GM12878 (cell line): ENCODE data around the gene DGAT2. TPM values are rescaled to one million over a fixed set of nuclear protein-coding genes. Genes with fewer than 3 reads are reported as not detected.

Source experiments
- EP300 ChIP-seq, 2 experiments: fragments of 150-350 bp in 1 of 2; IDR thresholded peaks; 2 replicates each; pipeline ENCODE4 v1.6.1; 2011 to 2012; ENCODE audit warnings: low read depth in 2 of 2, low read length in 2 of 2, borderline replicate concordance in 1 of 2, improper control_type of control experiment in 1 of 2, inconsistent platforms in 1 of 2; ENCODE audit not compliant: control insufficient read depth in 1 of 2
- ESRRA ChIP-seq: IDR thresholded peaks from 2 replicates; pipeline ENCODE4 v1.6.1; 2012; ENCODE audit warnings: mild to moderate bottlenecking, low read length, improper control_type of control experiment
- HDAC2 ChIP-seq: fragments of 200-600 bp; sonication (generic); IDR thresholded peaks from 2 replicates; pipeline ENCODE4 v1.6.1; 2017
- HDGF ChIP-seq: fragments of 450-650 bp; IDR thresholded peaks from 2 replicates; pipeline ENCODE4 v1.6.1; 2016; ENCODE audit warnings: antibody characterized with exemption
- LARP7 ChIP-seq: fragments of 450-650 bp; IDR thresholded peaks from 2 replicates; pipeline ENCODE4 v1.6.1; 2017; ENCODE audit warnings: mild to moderate bottlenecking
- SP1 ChIP-seq: IDR thresholded peaks from one replicate; pipeline ENCODE4 v1.6.1; 2011; ENCODE audit warnings: low read depth, low read length
- SREBF2 ChIP-seq: IDR thresholded peaks from 2 replicates; pipeline ENCODE4 v1.6.1; 2012; ENCODE audit warnings: mild to moderate bottlenecking, low read length
- ZNF384 ChIP-seq: IDR thresholded peaks from 2 replicates; pipeline ENCODE4 v1.6.1; 2012; ENCODE audit warnings: low read depth, mild to moderate bottlenecking, low read length, improper control_type of control experiment, borderline replicate concordance
- polyA plus RNA-seq, 11 experiments: library from polyadenylated mRNA; depleted of rRNA in 4 of 11; unstranded in 6 of 11; stranded (reverse) in 5 of 11; fragments of >200 nt; fragmentation: Nextera tagmentation in 4 of 11; fragmentation: Illumina TruSeq in 1 of 11; extraction: Ambion mirVana in 4 of 11; extraction: Trizol in 1 of 11; gene quantifications; 1 replicate in 1 of 11; 2 replicates in 10 of 11; pipeline versions ENCODE4 v1.2.1 to v1.2.3, GENCODE V29; 2011 to 2016; ENCODE audit warnings: inconsistent platforms in 2 of 11, missing spikeins in 2 of 11, low read depth in 1 of 11
- total RNA-seq, 4 experiments: library from RNA; depleted of rRNA in 3 of 4; stranded (reverse); fragments of >200 nt in 3 of 4; fragmentation: Illumina TruSeq in 1 of 4; extraction: Trizol in 1 of 4; gene quantifications; 2 replicates each; pipeline versions ENCODE4 v1.2.1 to v1.2.3, GENCODE V29; 2013 to 2021
- TF ChIP-seq, protein P1 (sequence below): fragments of 450-650 bp; IDR thresholded peaks from 2 replicates; pipeline ENCODE4 v1.6.1; 2014; ENCODE audit warnings: mild to moderate bottlenecking
- TF ChIP-seq, protein P2 (sequence below): IDR thresholded peaks from 2 replicates; pipeline ENCODE4 v1.6.1; 2011; ENCODE audit warnings: borderline replicate concordance, low read depth, mild to moderate bottlenecking, moderate library complexity, low read length; ENCODE audit not compliant: insufficient read depth, poor library complexity, severe bottlenecking

Gene DGAT2
- total and polyA plus RNA-seq, 10 of the 15 experiments (the other 5 are each of a cell fraction or from before 2014, with no cell fraction given), result 5.1 to 25.9 (median 17.6) TPM

DNA sequence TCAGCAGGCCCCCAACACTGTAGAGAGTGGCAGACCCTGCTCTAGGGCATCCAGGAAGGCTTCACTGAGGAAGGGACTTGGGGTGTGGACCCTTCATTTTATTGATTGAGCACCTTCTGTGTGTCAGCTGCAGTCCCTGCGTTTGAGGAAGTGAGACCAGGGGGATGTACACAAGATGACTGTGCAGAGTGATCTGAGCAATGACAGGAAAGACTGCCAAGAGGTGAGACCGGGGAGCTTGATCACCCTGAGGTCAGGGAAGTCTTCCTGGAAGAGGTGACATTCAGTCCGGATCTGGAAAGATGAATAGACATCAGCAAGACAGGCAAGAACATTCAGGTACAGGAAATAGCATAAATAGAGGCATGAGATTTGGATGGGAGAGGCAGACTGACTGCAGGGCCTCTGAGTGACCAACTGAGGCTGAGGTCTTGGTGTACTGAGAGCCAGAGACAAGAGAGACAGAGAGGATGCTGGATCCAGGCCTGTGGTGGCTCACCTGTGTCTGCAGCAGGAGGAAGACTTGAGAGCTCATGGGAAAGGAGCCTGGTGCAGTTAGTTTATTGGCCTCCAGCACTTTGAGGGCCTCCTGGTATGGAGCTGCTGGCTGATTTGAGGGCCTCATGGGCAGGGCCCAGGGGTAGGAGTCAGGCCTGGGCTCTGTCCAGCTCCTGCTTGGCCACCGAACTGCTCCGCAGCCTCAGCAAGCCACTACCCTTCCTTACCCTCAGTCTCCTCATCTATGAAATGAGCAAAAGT lies 5.2 kb downstream of the DGAT2 start (continued):
- TF ChIP-seq, protein P1, sequence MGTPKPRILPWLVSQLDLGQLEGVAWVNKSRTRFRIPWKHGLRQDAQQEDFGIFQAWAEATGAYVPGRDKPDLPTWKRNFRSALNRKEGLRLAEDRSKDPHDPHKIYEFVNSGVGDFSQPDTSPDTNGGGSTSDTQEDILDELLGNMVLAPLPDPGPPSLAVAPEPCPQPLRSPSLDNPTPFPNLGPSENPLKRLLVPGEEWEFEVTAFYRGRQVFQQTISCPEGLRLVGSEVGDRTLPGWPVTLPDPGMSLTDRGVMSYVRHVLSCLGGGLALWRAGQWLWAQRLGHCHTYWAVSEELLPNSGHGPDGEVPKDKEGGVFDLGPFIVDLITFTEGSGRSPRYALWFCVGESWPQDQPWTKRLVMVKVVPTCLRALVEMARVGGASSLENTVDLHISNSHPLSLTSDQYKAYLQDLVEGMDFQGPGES, result peak; percentile 9; the same call in 1 of the 2 replicates
- TF ChIP-seq LARP7 (no peak), ESRRA (no peak), SREBF2 (no peak), HDGF (peak; percentile 81), HDAC2 (no peak), SP1 (peak; percentile 56), EP300 (IDR thresholded peaks at IDR 0.05; ENCODE audit: borderline replicate concordance in 1 of 2, control insufficient read depth in 1 of 2, low read depth in 2 of 2, low read length in 2 of 2) (peak; percentile 50 to 99; a peak in 2 of 4 replicates), ZNF384 (no peak)
- TF ChIP-seq, protein P2, sequence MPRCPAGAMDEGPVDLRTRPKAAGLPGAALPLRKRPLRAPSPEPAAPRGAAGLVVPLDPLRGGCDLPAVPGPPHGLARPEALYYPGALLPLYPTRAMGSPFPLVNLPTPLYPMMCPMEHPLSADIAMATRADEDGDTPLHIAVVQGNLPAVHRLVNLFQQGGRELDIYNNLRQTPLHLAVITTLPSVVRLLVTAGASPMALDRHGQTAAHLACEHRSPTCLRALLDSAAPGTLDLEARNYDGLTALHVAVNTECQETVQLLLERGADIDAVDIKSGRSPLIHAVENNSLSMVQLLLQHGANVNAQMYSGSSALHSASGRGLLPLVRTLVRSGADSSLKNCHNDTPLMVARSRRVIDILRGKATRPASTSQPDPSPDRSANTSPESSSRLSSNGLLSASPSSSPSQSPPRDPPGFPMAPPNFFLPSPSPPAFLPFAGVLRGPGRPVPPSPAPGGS, result peak; percentile 45
